NT2/D1 (cell line): ENCODE data around the gene NRN1.

Experiments used
- SUZ12 ChIP-seq: IDR thresholded peaks from 2 replicates; pipeline ENCODE4 v1.6.1; 2011; ENCODE audit not compliant: insufficient read length, insufficient read depth; ENCODE audit errors: extremely low read depth
- YY1 ChIP-seq: IDR thresholded peaks from 2 replicates; pipeline ENCODE4 v1.6.1; 2011; ENCODE audit not compliant: insufficient read length, insufficient read depth
- ZNF274 ChIP-seq: IDR thresholded peaks from 2 replicates; pipeline ENCODE4 v1.6.1; 2011; ENCODE audit warnings: mild to moderate bottlenecking, low read depth, low read length

GRCh38 chr6:5994999-5995657, 11.6 kb downstream of the NRN1 start:
- TF ChIP-seq ZNF274 (no peak), YY1 (no peak), SUZ12 (no peak)
